H1 (cell line): ENCODE results near the gene MPP4.

ENCODE experiments used
- CTCF ChIP-seq, 3 experiments: IDR thresholded peaks; 1 replicate in 2 of 3; 2 replicates in 1 of 3; pipeline versions ENCODE4 v1.5.1 to v1.6.1; 2011; ENCODE audit warnings: low read length in 3 of 3, mild to moderate bottlenecking in 3 of 3, inconsistent platforms in 2 of 3, low read depth in 1 of 3, moderate library complexity in 1 of 3; ENCODE audit not compliant: insufficient read depth in 1 of 3; ENCODE audit errors: control extremely low read depth in 1 of 3
- SIRT6 ChIP-seq: IDR thresholded peaks from one replicate; pipeline ENCODE4 v1.7.1; 2012; ENCODE audit warnings: low read length, inconsistent platforms

GRCh38 chr2:201733544-201733943 is 35.1 kb upstream of the MPP4 start:
- TF ChIP-seq CTCF (IDR thresholded peaks at IDR 0.05; ENCODE audit: control extremely low read depth in 1 of 3, insufficient read depth in 1 of 3, low read depth in 1 of 3, low read length in 3 of 3): no peak
- no peak for TF ChIP-seq SIRT6
